DND-41 (cell line): ENCODE results near the gene MBD2.

ENCODE experiments used
- EZH2 ChIP-seq: IDR thresholded peaks from 3 replicates; pipeline ENCODE4 v1.6.1; 2012; ENCODE audit warnings: borderline replicate concordance, low read depth, mild to moderate bottlenecking, moderate library complexity, low read length, inconsistent platforms; ENCODE audit not compliant: severe bottlenecking
- TF ChIP-seq, protein P1 (sequence below): IDR thresholded peaks from 2 replicates; pipeline ENCODE4 v1.5.1; 2012; ENCODE audit warnings: borderline replicate concordance, low read length, moderate library complexity, mild to moderate bottlenecking; ENCODE audit not compliant: poor library complexity, severe bottlenecking; ENCODE audit errors: extremely low read depth

DNA sequence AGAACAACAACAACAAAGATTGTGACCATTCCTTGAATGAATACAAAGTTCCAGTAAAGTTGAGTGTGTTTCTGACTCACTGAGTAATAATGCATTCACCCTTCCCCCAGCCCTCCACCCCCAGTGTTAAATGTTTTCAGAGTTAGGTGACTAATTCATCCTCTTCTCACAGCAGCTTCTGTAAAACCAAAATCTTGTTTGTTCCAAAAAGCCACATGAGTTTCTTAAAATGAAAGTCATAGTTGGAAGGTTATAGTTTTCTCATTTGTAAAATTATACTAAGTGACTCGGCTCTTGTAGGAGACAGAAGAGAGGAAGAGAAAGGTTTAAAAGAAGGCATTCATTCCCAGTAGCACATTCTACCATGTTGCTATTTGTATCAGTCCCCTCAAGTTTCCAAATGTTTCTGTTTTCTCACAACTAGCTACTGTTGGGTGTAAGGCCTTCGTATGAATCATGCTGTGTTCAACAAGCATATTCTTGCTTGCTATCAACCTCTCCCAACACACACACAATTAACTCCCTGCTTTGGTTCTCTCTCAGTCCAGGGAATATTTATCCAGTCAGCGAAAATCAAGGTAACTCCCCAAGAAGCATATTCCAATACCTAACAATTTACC lies 75.3 kb downstream of the MBD2 start:
- TF ChIP-seq, protein P1, sequence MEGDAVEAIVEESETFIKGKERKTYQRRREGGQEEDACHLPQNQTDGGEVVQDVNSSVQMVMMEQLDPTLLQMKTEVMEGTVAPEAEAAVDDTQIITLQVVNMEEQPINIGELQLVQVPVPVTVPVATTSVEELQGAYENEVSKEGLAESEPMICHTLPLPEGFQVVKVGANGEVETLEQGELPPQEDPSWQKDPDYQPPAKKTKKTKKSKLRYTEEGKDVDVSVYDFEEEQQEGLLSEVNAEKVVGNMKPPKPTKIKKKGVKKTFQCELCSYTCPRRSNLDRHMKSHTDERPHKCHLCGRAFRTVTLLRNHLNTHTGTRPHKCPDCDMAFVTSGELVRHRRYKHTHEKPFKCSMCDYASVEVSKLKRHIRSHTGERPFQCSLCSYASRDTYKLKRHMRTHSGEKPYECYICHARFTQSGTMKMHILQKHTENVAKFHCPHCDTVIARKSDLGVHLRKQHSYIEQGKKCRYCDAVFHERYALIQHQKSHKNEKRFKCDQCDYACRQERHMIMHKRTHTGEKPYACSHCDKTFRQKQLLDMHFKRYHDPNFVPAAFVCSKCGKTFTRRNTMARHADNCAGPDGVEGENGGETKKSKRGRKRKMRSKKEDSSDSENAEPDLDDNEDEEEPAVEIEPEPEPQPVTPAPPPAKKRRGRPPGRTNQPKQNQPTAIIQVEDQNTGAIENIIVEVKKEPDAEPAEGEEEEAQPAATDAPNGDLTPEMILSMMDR: no peak
- no peak for TF ChIP-seq EZH2
